Measurements from ENCODE around the gene PSD4. TPM values are rescaled to one million over a fixed set of nuclear protein-coding genes. Genes with fewer than 3 reads are reported as not detected.

PSD4 gene
- total and polyA plus RNA-seq, 2 of the 8 experiments (the other 6 are each of a cell fraction or from before 2014, with no cell fraction given): 0.53 to 1.2 TPM

DNA sequence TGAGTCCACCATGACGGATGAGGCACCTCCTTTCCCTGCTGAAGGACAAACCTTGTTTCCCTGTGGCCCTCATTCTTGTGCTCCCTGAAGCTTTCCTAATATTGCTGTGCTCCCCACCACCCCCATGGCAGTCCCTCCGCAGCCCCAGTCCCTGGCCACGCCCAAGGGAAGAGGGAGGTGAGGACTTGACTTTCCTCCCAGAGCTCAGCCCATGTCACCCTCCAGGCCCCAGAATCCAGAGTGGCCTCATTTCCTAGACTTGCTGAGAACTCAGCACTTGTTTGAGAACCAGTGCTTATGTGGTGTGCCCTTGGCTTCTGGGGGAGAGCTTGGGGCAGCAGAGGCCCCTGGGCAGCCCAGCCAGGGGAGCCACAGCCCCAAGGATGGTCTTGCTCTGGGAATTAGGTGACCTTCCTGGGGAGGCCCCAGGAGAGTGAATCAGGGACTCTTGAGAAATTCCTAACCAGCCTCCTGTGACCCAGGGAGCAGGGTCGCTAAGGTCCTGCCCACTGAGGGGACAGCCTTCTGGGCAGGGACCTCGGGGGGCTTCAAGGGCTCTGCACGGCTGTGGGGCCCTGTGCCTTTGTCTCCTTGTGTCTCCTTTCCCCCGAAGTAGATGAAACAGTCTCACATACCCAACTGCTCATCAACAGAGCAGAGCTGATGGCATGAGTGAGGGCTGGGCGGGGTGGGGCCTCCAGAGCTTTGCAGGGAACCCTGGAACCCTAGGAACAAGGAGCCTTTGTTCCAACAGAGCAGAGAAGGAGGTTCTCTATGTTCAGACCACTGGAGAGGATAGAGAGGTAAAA is 27.9 kb downstream of the PSD4 start (continued):
- TF ChIP-seq BRCA1 (IDR thresholded peaks at IDR 0.05; ENCODE audit: low read depth, low read length) (no peak), RXRA (IDR thresholded peaks at IDR 0.05; ENCODE audit: insufficient read depth, low read depth, low read length) (no peak), SUZ12 (IDR thresholded peaks at IDR 0.05; ENCODE audit: low read length) (no peak), SRF (IDR thresholded peaks at IDR 0.05; ENCODE audit: low read depth, low read length) (no peak), BCL11A (IDR thresholded peaks at IDR 0.05; ENCODE audit: low read depth in 2 of 2, low read length in 2 of 2) (no peak), ZNF274 (IDR thresholded peaks at IDR 0.05; ENCODE audit: borderline replicate concordance, extremely low read depth, low read length) (no peak), PHF8 (conservative IDR thresholded peaks at IDR 0.05; ENCODE audit: low read depth, low read length) (no peak), BACH1 (IDR thresholded peaks at IDR 0.05; ENCODE audit: low read length) (no peak)
